T-helper 2 cell (primary cell): ENCODE results near the gene DYNLT2B.
"Not testable (repeated sequence)": the region's sequence is repeated elsewhere in the genome, so short reads cannot be mapped to it uniquely, and the experiment has no call there.

Source experiments
- DNase-seq, 5 experiments: peaks; one replicate each; pipeline versions ENCODE4 v3.0.0 to v3.0.0-alpha.2; 2012 to 2022

The DYNLT2B gene

DNA sequence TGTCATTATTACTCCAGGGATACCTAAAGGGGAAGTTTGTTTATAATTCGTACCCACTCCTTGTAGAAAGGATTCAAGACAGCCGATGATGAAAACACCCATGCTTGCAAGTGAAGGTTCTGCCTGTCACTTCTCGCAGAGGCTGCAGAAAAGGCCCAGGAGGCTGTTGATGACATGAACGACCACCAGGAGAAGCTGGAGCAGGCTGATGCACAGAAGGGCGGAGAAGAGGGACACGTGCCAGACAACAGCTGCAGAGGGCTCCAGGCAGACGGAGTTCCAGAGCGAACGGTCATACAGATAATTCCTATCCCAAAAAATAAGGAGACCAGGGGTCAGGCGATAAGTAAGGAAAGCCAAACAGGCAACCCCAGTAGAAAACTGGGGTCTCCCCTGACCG is 5.7 kb upstream of the DYNLT2B start:
- no peak for DNase-seq

DNA sequence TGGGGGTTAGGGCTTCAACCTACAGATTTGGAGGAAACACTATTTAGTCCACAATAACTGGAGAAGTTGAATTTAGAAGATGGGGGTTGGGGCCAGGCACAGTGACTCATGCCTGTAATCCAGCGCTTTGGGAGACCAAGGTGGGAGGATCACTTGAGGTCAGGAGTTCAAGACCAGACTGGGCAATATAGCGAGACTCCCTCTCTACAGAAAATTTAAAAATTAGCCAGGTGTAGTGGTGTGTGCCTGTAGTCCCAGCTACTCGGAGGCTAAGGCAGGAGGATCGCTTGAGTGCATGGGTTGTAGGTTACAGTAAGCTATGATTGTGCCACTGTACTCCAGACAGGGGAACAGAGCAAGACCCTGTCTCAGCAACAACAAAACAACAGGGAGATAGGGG is 5.0 kb upstream of the DYNLT2B start:
- no peak for DNase-seq

DNA sequence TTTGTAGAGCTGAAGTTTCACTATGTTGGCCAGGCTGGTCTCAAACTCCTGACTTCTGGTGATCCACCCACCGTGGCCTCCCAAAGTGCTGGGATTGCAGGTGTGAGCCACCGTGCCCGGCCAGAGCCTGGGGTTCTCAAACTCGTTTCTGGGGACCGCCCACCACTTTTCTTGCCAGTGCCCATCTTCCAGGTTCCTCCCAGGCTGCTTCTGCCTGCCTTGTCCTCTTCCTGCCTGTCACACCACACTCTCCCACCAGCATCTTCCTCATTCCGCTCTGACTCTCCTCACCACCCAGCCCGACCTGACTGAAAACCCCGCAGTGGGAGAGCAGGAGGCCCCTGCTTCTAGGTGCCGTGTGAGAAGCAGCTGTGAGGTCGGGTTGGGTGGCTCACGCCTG is 3.1 kb upstream of the DYNLT2B start:
- no peak for DNase-seq

DNA sequence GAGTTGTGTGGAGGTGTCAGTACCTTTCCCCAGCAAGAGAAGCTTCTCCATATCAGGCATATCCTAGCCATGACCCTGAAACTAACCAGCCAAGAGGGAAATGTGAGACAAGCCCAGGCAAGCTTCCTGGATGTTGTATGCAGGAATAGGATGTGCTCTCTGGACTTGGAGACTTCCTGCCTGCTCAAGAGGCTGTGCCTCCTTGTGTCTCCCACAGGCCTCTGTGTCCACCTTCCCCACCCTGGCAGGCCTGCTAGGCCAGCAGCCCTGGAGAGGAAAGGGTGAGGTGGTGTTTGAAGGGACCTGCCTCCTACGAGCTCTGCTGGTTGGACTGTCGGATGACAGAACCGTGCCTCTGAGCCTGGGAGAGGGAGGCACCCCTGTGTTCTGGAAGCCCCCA is 2.1 kb upstream of the DYNLT2B start:
- DNase-seq = no peak

DNA sequence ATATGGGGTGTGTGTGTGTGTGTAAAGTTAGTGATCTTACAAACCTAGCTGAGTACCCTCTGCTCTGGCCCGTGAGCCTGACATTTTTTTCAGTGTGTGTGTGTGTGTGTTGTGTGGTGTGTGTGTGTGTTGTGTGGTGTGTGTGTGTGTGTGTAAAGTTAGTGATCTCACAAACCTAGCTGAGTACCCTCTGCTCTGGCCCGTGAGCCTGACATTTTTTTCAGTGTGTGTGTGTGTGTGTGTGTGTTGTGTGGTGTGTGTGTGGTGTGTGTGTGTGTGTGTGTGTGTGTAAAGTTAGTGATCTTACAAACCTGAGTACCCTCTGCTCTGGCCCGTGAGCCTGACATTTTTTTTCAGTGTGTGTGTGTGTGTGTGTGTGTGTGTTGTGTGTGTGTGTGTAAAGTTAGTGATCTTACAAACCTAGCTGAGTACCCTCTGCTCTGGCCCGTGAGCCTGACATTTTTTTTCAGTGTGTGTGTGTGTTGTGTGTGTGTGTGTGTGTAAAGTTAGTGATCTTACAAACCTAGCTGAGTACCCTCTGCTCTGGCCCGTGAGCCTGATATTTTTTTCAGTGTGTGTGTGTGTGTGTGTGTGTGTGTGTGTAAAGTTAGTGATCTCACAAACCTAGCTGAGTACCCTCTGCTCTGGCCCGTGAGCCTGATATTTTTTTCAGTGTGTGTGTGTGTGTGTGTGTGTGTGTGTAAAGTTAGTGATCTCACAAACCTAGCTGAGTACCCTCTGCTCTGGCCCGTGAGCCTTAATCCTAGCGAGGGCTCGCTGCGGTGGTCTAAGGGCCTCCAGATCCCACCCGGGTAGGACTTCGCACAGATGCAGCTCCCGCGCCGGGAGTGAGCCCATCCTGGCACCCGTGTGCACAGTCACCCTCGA is 997 bp downstream of the DYNLT2B start:
- peak in 1 of 5 experiments; percentile 55 for DNase-seq

DNA sequence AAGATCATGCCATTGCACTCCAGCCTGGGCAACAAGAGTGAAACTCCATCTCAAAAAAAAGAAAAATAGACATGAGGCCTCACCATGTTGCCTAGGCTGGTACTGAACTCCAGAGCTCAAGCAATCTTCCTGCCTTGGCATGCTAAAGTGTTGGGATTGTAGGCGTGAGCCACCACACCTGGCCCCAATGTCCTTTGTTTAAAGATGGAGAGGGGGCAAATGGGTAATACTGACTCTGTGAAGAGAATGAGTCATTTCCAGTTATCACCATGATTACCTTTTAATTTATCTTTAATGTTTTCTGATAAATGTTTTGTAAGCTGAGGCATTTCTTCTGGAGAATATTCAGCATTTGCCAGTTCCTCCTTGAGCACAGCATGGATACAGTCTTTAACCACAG is 2.2 kb downstream of the DYNLT2B start:
- DNase-seq = no peak

DNA sequence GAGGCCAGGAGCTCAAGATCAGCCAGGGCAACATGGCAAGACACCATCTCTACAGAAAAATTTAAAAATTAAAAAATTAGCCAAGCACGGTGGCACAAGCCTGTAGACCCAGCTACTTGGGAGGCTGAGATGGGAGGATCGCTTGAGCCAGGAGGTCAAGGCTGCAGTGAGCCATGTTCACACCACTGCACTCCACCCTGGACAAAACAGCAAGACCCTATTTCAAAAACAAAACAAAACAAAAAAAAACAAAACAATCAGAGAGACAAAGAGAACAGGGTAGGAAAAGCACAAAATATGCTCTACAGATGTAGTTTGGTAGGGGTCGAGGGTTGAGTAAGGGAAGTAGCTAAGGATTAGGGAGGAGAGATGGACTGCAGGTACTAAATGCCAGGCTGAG is 3.4 kb downstream of the DYNLT2B start:
- no peak for DNase-seq

DNA sequence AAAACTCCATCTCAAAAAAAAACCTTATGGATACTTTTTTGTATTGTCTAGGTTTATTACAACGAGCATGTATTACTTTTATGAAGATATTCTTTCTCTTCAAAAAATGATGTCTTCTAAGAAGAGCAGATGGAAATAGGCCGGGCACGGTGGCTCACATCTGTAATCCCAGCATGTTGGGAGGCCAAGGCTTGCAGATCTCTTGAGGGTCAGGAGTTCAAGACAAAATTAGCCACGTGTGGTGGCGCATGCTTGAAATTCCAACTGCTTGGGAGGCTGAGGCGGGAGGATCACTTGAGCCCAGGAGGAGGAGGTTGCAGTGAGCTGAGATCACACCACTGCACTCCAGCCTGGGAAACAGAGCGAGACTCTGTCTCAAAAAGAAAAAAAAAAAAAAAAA is 4.0 kb downstream of the DYNLT2B start:
- DNase-seq = not testable (repeated sequence)

DNA sequence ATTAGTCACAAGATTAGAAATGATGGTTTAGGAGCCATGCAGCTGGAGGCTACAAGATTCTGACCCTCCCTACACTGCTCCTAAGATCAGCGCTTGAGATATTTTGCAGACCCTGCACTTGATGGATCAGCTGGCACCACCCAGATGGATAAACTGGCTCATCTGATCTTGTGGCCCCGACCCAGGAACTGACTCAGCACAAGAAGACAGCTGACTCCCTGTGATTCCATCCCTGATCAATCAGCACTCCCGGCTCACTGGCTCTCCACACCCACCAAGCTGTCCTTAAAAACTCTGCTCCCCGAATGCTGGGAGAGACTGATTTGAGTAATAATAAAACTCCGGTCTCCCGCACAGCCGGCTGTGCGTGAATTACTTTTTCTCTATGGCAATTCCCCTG is 15.1 kb downstream of the DYNLT2B start:
- not testable (repeated sequence) for DNase-seq

DNA sequence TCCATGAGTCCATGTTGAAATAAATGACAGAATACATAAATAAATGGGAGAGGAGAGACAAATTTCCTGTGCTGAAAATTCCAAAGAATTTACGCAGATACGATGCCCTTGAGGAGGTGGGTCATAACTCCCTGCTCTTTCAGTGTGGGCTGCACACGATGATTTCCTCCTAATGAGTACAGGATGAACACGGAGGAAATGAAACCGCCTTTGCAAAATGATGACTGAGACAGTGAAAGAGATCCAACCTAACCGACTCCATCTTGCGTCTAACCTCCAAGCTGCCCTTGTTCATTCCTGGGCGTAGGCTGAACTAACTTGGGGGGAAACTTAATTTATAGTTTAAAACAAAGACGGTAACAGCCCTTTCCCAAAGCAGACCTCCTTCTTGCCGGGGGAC is 15.5 kb downstream of the DYNLT2B start:
- DNase-seq = peak in 1 of 5 experiments; percentile 33

DNA sequence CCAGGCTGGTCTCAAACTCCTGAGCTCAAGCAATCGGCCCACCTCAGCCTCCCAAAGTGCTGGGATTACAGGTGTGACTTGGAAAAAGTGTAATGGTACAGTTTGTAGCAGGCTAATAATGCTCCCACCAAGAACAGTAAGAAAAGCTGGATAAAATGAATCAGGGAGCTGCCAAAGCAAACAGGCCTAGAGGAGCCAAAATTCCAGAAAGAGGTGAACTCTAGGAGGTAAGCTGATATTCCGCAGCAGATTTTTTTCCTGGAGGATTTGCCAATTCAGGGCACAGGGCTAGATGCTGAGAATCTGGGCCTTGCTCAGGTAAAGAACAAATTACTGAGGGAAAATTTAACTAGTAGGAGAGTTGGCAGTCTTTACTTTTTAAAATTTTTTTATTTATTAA is 19.5 kb downstream of the DYNLT2B start:
- no peak for DNase-seq

DNA sequence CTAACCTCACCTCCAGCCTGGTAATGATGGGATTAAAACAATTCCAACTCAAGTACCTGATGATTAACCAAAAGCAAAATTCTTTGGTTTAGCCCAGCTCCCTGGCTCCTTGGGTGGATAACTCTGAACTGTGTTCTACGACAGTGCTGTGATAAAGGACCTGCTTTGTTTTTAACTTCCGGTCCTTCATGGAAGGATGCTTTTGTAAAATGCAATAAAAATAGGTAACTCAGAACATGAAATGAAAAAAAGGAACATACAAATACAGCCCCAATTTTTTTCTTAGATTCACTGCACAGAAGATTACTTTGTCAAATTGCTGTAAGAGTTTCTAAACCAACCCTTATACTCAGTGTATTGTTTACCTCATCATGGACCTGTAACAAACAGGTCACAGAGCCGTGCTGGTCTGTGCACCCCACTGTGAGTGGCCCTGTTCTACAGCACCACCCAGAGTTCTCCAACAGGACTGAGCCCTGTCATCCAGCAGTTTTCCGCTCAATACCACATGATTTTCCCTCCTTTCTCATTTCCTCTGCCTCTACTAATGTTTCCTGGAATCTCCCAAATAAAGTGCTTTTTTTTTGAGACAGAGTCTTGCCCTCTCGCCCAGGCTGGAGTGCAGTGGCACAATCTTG is 25.6 kb downstream of the DYNLT2B start:
- no peak for DNase-seq

DNA sequence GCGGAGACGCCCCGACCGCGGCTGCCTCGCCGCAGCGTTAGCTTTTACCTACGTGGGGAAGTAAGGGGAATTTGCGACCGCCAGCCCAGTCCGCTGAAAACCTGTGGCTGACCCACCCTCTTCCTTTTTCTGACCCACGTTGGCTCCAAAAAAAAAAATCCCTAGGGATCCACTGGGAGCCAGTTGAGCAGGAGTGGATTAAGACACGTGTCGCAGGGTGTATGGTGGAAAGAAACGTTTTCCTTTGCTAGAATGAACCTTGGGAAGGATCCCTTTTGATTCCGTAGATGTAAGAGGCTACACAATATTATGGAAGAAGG is 29.9 kb downstream of the DYNLT2B start:
- peak in 1 of 5 experiments; percentile 56 for DNase-seq

DNA sequence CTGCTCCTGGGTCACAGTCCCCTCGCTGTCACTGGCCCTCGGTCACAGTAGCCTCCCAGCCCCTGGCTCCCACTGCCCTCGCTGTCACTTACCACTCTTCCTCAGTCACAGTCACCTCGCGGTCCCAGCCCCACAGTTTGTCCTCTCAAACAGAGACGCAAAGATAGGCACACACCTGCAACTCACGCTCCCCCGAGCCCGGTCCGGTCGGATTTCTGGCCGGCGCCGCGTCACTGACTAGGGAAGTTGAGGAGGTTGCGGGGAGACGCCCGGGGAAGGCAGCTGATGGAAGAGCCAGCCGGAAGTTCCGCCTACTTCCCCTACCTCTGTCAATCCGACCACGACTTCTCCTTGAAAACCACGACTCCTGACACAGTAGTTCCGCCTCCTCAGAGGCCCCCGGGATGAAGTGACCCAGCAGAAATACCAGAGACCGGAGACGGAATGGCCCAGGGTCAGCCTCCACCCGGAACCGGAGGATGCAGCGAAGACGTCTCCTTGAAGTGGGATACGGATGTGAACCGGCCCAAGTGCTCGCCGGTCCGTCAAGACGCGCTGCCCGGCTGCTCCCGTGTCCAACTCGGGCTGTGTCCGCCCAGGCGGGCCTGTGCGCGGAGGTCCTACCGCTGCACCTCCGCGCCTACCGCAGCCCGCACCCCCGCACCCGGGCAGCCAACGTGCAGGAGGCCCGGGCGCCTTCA is 30.4 kb downstream of the DYNLT2B start, which contains the start of gene PCYT1A:
Gene PCYT1A (minus strand): TSS at position 287 of the 701 bp plus-strand sequence. CDS start 17,195 bp downstream, outside the sequence.
- peak; percentile 50 to 90 (median 64) for DNase-seq

DNA sequence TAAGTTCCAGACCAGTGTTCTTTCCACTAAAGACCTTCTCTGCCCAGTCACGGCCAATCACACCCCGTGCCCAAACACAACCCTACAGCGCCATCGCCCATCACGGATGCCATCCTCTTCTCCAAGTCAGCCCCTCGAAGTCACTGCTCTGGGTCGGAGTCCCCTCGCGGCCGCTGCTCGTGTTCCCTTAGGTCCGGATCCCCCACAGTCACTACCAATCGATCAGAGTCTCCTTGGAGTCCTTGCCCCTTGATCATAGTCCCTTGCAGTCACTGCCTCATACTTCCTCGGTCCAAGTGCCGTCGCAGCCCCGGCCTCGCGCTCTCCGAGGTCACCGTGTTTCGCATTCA is 31.0 kb downstream of the DYNLT2B start:
- DNase-seq = peak in 3 of 5 experiments; percentile 3 to 41 (median 13)

DNA sequence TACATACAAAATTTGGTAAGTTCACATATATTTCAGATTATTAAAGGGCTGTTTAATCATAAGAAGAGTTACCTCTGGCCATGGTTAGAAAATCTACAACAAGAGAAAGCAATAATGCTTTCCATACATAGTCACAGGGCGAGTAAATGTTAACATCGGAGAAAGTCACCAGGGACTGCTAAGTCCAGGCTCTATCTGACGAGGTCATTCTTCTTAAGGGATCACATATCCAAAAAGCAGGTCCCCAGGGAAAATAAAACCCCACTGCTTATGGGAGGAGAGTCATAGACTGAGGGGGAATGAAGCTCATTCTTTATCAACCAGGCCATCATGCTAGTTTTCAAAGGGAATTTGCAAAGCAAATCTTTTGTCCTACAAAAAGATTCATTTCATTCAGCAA is 33.6 kb downstream of the DYNLT2B start:
- no peak for DNase-seq

DNA sequence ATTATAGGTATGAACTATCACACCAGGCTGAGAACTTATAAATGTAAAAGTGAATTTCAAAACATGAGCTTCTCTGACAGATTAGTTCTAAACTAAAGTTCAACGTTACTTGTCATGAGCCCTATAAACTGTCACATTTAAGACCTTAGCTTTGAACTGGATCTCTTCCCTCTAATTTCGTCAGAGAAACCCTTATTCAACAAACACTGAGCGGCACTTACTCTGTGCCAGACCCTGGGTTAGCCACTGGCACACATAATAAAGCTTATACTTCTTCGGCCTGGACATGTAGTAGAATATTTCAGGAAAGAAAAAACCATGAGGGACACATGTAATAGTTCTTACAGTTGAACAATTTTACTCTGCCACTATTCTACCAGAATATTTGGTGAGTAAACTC is 36.1 kb downstream of the DYNLT2B start:
- DNase-seq = no peak

DNA sequence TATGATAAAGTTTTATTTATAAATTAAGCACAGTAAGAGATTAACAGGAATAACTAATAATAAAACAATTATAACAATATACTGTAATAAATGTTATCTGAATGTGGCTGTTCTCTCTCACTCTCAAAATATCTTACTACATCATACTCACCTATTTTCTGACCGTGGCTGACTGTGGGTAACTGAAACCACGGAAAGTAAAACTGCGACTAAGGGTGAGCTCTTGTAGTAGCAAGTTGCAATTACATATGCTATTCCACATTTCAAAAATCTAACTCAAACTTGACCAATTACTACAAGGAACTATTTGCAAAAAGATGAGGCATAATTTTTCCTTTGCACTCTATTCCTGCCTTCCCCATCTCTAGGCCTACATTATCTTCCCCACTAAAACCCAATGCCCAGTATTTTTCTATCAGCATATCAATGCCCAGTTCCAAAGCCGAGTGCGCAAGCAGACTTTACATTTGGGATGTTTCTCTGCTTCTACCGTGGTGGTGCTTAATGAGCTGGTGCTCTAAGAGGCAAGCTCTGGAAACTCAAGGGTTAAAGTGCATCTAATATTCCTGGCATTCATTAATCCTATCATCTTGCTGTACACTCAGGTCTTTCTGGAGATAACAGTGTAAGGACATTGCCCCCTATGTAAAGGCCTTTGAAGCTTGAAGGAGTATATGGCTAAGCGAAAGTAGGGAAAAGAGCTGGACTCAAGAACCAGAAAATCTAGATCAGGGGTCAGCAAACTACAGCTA is 37.2 kb downstream of the DYNLT2B start:
- DNase-seq = peak in 1 of 5 experiments; percentile 76

DNA sequence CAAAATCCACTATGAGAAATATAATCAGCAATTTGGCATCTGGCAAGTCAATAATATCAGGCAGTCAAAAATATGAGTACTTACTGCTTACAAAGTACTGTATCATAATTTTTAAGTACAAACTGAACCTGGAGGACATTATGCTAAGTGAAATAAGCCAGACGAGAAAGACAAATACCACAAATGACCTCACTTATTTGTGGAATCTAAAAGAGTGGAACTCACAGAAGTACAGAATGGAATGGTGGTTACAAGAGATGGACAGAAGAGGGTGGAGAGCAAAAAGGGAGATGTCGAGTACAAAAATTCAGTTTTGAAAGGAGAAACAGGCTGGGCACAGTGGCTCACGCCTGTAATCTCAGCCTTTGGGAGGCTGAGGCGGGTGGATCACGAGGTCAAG is 42.9 kb downstream of the DYNLT2B start:
- DNase-seq = peak in 1 of 5 experiments; percentile 11

DNA sequence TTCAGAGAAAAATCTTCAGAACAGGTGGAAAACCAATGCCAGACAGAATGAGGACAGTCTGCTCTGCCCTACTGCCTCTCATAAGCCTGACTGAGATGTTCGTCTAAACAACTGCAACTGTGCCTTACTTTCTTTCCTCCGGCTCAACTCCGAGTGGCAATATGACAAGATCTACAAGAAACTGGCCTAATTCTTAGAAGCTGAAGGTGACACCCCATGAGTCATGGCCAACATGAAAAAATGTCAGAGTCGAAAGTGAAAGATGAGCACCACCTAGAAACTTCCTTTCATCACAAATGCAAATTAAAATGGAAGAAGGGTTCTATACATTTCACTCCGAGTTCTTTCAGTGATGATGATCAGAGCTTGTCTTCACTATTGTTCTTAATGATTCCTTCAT is 43.5 kb downstream of the DYNLT2B start:
- peak in 3 of 5 experiments; percentile 40 to 95 (median 70) for DNase-seq

DNA sequence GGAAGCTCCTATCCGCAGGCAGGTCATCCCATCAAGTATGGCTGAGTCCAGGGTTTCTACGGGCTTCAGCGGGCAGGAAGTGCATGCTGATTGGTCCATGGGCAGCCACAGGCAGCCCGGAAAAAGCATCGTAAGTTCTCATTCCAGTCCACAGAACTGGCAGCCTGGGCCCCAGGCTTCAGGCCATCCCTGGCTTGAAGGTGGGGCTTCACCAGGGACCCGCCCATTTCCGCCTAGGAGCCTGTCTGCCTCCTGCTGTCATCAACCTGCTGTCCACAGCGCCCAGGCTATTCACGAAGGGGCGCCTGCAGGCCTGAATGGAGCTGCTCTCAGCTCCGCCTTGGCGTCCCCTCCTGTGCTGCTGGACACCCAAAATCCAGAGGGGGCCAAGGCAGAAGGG is 44.4 kb downstream of the DYNLT2B start:
- peak in 1 of 5 experiments; percentile 42 for DNase-seq

DNA sequence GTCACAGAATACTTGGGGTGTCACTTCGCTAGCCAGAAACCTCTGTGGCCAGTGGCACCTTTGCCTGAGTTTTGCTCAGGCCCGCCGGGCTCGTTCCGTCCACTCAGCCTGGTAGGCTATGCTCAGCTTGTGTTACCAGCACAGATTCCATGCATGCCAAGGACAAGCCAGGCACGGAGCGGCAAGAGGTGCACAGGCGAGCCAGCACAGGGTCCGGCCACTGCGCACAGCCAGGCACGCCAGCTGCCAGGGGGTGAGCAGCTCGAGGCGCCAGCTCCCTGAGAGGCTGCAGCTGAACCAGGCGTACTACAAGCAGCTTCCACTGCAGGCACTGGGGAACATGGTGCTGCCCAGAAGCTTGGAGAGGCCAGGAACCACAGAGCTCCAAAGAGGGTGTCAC is 45.2 kb downstream of the DYNLT2B start:
- no peak for DNase-seq

DNA sequence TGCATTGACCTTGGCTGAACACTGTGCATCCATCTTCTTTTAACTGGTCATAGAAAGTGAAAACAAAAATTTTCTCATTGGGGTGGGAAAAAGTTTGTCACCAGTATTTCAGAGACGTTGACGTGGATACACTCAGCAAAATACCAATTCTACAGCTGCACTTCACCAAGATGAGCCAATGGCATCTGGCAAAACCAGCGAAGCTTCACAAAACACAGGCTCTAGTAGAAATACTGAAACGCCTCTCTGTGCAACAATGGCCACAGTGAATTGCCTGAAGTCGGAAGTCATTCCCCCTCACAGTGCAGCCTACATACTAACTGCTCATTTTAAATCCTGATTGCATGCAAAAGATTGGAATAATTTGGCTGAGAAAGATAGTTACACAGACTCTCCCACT is 47.5 kb downstream of the DYNLT2B start:
- DNase-seq = no peak
